PFSK-1 (cell line): ENCODE results near the gene RIT2.

Experiments used
- FOXP2 ChIP-seq: optimal IDR thresholded peaks from 2 replicates; pipeline ENCODE3; 2011; ENCODE audit warnings: borderline replicate concordance, control low read depth, inconsistent platforms; ENCODE audit not compliant: insufficient read depth; ENCODE audit errors: extremely low read length, extremely low read depth
- POLR2AphosphoS5 ChIP-seq: IDR thresholded peaks from 2 replicates; pipeline ENCODE4 v1.6.1; 2012; ENCODE audit warnings: low read depth, mild to moderate bottlenecking, control low read depth, low read length, moderate library complexity
- REST ChIP-seq, 2 experiments: IDR thresholded peaks; 2 replicates each; pipeline versions ENCODE4 v1.6.1 to v1.8.0; 2011 to 2012; ENCODE audit warnings: low read depth in 2 of 2, low read length in 2 of 2, control low read depth in 1 of 2, inconsistent platforms in 1 of 2, mild to moderate bottlenecking in 1 of 2, moderate library complexity in 1 of 2; ENCODE audit not compliant: insufficient read depth in 1 of 2
- SIN3A ChIP-seq: IDR thresholded peaks from 2 replicates; pipeline ENCODE4 v1.6.1; 2012; ENCODE audit warnings: mild to moderate bottlenecking, low read length, moderate library complexity, borderline replicate concordance; ENCODE audit not compliant: insufficient read depth
- TAF1 ChIP-seq: IDR thresholded peaks from 2 replicates; pipeline ENCODE4 v1.6.1; 2012; ENCODE audit warnings: low read length, control low read depth, borderline replicate concordance; ENCODE audit not compliant: insufficient read depth

Gene RIT2

GRCh38 chr18:42807887-42808286 lies 307.6 kb downstream of the RIT2 start:
- TF ChIP-seq TAF1: no peak
- TF ChIP-seq REST (IDR thresholded peaks at IDR 0.05; ENCODE audit: insufficient read depth in 1 of 2, low read depth in 2 of 2, low read length in 2 of 2): no peak
- TF ChIP-seq POLR2AphosphoS5: no peak
- TF ChIP-seq SIN3A: no peak
- TF ChIP-seq FOXP2: no peak

- TF ChIP-seq REST (IDR thresholded peaks at IDR 0.05; ENCODE audit: insufficient read depth in 1 of 2, low read depth in 2 of 2, low read length in 2 of 2) (no peak), SIN3A (no peak), TAF1 (no peak), FOXP2 (no peak), POLR2AphosphoS5 (no peak)
These were observed 313.8 kb downstream of the RIT2 start for GRCh38 chr18:42801706-42802105.

DNA sequence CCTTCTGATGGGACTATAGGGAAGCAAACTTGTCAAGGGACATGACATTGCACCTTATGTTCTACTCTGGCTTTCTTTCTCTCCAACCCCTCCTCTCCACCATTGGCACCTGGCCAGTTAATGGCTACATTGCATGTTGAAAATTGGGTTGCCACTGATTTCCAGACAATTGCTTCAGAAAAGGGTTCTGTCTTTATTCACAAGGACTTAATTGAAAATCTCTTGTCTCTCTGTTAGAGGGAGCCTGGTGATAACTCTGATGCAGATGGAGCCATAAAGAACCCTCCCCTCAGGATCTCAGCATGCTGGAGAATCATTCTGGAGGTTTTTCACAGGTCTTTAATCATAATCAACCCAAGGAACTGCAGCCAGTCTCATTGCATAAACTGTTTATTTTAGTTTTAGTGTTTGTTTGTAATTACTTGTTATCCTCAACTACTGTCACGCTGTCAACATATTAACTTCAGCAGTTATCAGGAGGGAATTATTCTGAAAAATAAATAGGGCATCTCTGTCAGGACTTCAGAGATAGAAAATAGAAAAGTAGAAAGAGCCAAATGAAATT lies 316.8 kb downstream of the RIT2 start:
- TF ChIP-seq POLR2AphosphoS5 (no peak), SIN3A (no peak), TAF1 (no peak), REST (IDR thresholded peaks at IDR 0.05; ENCODE audit: insufficient read depth in 1 of 2, low read depth in 2 of 2, low read length in 2 of 2) (no peak), FOXP2 (no peak)

GRCh38 chr18:42792731-42793130 lies 322.8 kb downstream of the RIT2 start:
- TF ChIP-seq FOXP2 (no peak), SIN3A (no peak), TAF1 (no peak), REST (IDR thresholded peaks at IDR 0.05; ENCODE audit: insufficient read depth in 1 of 2, low read depth in 2 of 2, low read length in 2 of 2) (no peak), POLR2AphosphoS5 (no peak)

DNA sequence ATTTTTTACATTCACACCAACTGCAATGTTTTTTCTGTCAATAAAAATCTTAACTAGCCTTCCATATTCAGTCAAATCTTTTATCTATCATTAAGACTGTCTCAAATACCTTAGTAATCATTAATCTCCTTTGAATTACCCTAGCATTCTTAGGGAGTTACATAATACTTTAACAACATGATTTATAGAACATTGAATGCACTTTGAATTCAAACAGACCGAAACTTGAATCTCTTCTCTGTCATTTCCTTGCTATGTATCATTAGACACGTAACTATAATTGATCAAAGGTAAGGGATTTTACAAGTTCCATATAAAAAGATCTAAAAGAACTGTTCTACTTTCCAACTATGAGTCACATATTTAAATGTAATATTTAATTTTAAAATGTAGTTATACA lies 330.9 kb downstream of the RIT2 start:
- TF ChIP-seq POLR2AphosphoS5 (no peak), SIN3A (no peak), FOXP2 (no peak), REST (IDR thresholded peaks at IDR 0.05; ENCODE audit: insufficient read depth in 1 of 2, low read depth in 2 of 2, low read length in 2 of 2) (no peak)
